ENCODE data around the gene GTF2H1. TPM values are rescaled to one million over a fixed set of nuclear protein-coding genes. Genes with fewer than 3 reads are reported as not detected.

Gene GTF2H1
- total and polyA plus RNA-seq, 10 donors: 18.1 to 65.4 (median 49.6) TPM

DNA sequence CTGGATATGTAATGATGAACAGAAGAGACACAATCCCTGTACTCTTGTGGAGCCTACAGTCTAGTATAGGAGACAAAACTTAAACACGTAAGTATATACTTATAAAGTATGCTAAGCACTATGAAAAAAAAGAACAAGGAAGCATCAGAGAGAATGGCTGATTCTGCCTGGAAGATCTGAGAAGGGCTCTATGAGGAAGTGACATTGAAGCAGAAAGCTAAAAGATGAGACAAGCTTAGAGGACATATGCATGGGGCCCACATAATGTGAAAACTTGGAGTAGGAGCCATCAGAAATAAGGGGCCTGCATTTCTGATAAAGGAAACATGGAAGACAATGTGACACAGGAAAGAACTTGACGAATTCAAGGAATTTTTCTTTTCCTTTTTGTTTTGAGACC lies 39.7 kb upstream of the GTF2H1 start:
- 73 to 89% (median 81%) methylated on average over 2 of the region's 2 CpGs for WGBS, 5 donors
- no peak overlapping the region for H3K4me3 ChIP-seq
- intact Hi-C loops (cut with DNase I; ENCODE audit: low total_unique reads): no loop called here

DNA sequence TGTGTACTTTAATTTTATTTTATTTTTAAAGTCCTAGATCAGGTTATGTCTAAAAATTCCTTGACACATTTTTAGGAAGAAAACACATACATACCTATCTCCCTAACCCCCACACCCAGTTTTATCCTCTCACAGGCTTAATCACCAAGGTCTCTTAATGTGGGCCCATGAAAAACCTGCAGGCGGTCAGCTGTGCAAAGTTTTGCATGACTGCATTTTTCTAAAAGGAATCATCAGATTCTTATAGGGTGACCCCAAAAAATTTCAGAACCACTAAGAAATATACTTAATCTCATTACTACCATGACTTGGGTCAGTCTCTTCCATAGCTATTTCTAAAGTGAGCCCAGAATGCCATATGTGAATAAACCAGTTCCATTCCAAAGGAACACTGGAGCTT lies 36.5 kb upstream of the GTF2H1 start:
- Histone ChIP-seq H3K9me3 (no peaks in the 10 kb centered on the region), H3K36me3 (peaks cover 3 to 100% (median 74%) of the 10 kb centered on the region in 6 donors), H3K4me3 (no peak overlapping the region), H3K27ac (no peak overlapping the region), H3K4me1 (peaks cover 0 to 22% (median 8%) of the 10 kb centered on the region in 6 donors), H3K27me3 (replicated peaks in 1 of 7) (no peaks in the 10 kb centered on the region)
- TF ChIP-seq POLR2AphosphoS5 (IDR thresholded peaks at IDR 0.05) (no peak), POLR2A (IDR thresholded peaks at IDR 0.05) (no peak)
- TF ChIP-seq, protein P1, sequence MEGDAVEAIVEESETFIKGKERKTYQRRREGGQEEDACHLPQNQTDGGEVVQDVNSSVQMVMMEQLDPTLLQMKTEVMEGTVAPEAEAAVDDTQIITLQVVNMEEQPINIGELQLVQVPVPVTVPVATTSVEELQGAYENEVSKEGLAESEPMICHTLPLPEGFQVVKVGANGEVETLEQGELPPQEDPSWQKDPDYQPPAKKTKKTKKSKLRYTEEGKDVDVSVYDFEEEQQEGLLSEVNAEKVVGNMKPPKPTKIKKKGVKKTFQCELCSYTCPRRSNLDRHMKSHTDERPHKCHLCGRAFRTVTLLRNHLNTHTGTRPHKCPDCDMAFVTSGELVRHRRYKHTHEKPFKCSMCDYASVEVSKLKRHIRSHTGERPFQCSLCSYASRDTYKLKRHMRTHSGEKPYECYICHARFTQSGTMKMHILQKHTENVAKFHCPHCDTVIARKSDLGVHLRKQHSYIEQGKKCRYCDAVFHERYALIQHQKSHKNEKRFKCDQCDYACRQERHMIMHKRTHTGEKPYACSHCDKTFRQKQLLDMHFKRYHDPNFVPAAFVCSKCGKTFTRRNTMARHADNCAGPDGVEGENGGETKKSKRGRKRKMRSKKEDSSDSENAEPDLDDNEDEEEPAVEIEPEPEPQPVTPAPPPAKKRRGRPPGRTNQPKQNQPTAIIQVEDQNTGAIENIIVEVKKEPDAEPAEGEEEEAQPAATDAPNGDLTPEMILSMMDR (IDR thresholded peaks at IDR 0.05 in 8 of 11, conservative IDR thresholded peaks at IDR 0.05 in 3 of 11): no peak
- WGBS, 5 donors: 93 to 100% (median 97%) methylated on average over 1 of the region's 1 CpG
- intact Hi-C loops (cut with DNase I; ENCODE audit: low total_unique reads): no loop called here
- DNase-seq: no peak

More for the DNA sequence above, 39.7 kb upstream of the GTF2H1 start:
- Histone ChIP-seq H3K4me1 (peaks cover 0 to 34% (median 15%) of the 10 kb centered on the region in 6 donors), H3K27me3 (replicated peaks in 1 of 7) (no peaks in the 10 kb centered on the region), H3K27ac (peak overlapping the region in 5 of 8 donors; percentile 46 to 80 (median 64)), H3K36me3 (peaks cover 3 to 100% (median 64%) of the 10 kb centered on the region in 6 donors), H3K9me3 (no peaks in the 10 kb centered on the region)
- no peak for DNase-seq
- TF ChIP-seq, protein P1 (IDR thresholded peaks at IDR 0.05 in 8 of 11, conservative IDR thresholded peaks at IDR 0.05 in 3 of 11): no peak

DNA sequence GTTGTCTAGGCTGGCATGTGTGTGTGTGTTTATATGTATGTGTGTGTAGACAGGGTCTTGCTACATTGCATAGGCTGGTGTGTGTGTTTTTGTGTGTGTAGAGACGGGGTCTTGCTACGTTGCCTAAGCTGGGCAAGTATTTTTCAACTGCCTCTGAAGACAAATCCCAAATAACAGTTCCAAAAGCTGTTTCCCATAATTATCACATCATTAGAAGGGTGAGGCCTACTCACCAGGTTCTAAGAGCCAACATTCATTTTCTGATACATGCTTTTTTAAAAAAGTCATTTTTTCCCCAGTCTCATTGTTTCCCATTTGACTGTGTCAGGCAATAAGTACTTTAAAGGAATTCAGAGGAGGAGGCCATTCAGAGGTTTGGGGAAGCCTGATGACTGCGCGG lies 33.5 kb upstream of the GTF2H1 start:
- Histone ChIP-seq H3K9me3 (no peaks in the 10 kb centered on the region), H3K27ac (no peak overlapping the region), H3K27me3 (replicated peaks in 1 of 7) (no peaks in the 10 kb centered on the region), H3K4me1 (no peaks in the 10 kb centered on the region), H3K4me3 (no peak overlapping the region), H3K36me3 (peaks cover 3 to 100% (median 79%) of the 10 kb centered on the region in 6 donors)
- TF ChIP-seq, protein P1 (IDR thresholded peaks at IDR 0.05 in 8 of 11, conservative IDR thresholded peaks at IDR 0.05 in 3 of 11): no peak
- no peak for TF ChIP-seq POLR2AphosphoS5 (IDR thresholded peaks at IDR 0.05)
- TF ChIP-seq POLR2A (IDR thresholded peaks at IDR 0.05): no peak
- WGBS, 5 donors: 87 to 99% (median 97%) methylated on average over 4 of the region's 4 CpGs
- intact Hi-C loops (cut with DNase I; ENCODE audit: low total_unique reads): no loop called here
- DNase-seq: no peak

DNA sequence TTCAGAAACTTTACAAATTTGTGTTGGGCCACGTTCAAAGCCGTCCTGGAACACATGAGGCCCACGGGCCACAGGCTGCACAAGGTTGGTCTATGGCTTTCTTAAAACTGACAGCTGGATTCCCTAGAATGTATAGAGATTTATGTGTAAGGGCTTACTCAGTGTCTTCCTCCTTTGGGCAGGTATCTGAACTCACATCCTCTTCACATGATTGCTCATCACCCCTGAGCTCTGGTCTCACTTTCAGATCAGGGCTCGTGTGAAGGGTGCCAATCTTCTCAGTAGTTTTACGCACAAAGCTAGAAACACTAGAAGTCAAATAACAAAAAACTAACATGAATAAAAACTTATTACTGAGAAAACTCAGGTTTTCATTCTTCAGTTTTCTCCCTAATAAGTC lies 27.5 kb upstream of the GTF2H1 start:
- Histone ChIP-seq H3K4me3 (no peak overlapping the region), H3K9me3 (no peaks in the 10 kb centered on the region), H3K36me3 (peaks cover 9 to 100% (median 88%) of the 10 kb centered on the region in 6 donors), H3K4me1 (no peaks in the 10 kb centered on the region), H3K27ac (no peak overlapping the region), H3K27me3 (replicated peaks in 1 of 7) (no peaks in the 10 kb centered on the region)
- DNase-seq: no peak
- WGBS, 5 donors: 87 to 96% (median 92%) methylated on average over 5 of the region's 5 CpGs
- TF ChIP-seq POLR2A (IDR thresholded peaks at IDR 0.05): no peak
- TF ChIP-seq, protein P1 (IDR thresholded peaks at IDR 0.05 in 8 of 11, conservative IDR thresholded peaks at IDR 0.05 in 3 of 11): no peak
- no peak for TF ChIP-seq POLR2AphosphoS5 (IDR thresholded peaks at IDR 0.05)
- intact Hi-C loops (cut with DNase I; ENCODE audit: low total_unique reads): no loop called here
